Kidney capillary endothelial cell (primary cell): ENCODE data around the gene PACC1.
A peak's percentile ranks its signal among the peaks of the same experiment; 100 is the strongest.

Source experiments
- DNase-seq: peaks from one replicate; pipeline ENCODE4 v3.0.0-alpha.2; 2018; ENCODE audit warnings: low spot score

The PACC1 gene

DNA sequence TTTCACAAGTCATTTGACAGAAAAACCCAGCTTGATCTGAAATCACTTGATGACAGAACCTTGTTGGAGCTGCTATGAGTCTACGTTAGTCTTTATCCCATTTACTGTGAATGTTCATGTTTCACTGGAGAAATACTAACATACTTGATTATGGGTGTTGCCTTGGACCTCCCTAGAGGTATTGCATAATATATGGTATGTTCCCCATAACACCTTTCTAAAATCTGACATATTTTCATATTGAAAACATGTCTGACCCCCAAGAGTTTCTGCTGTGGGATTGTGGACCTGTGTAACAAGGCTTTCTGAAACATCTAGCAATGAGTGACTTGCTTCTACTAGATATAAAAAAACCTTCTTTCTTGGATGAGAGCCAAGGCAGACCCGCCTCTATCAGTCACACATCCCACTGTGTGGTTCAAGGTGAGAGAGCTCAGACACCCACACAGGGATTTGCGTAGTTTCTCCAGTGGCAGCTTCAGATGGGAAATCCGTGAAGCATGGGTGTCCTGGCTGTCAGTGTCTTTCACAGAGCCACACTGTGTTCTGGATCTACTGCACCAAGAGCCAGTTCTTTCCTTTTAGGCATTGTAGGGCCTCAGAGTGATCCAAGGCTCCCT, 22.6 kb upstream of the PACC1 start:
- no peak for DNase-seq

DNA sequence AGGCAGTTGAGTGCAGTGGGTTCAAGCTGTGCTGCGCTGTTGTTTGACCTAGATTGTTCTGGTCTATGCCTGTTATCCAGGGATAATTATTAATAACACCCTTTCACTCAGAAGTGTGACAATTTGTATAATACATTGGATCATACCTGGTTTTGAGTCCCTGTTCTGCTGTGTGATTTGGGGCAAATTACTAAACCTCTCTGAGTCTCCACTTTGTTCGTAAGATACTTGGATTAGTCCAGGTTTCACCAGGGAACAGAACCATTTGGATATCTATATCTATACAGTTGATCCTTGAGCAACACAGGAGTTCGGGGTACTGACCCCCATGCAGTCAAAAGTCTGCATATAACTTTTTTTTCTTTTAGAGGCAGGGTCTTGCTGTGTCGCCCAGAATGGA, 20.3 kb upstream of the PACC1 start:
- DNase-seq: no peak

DNA sequence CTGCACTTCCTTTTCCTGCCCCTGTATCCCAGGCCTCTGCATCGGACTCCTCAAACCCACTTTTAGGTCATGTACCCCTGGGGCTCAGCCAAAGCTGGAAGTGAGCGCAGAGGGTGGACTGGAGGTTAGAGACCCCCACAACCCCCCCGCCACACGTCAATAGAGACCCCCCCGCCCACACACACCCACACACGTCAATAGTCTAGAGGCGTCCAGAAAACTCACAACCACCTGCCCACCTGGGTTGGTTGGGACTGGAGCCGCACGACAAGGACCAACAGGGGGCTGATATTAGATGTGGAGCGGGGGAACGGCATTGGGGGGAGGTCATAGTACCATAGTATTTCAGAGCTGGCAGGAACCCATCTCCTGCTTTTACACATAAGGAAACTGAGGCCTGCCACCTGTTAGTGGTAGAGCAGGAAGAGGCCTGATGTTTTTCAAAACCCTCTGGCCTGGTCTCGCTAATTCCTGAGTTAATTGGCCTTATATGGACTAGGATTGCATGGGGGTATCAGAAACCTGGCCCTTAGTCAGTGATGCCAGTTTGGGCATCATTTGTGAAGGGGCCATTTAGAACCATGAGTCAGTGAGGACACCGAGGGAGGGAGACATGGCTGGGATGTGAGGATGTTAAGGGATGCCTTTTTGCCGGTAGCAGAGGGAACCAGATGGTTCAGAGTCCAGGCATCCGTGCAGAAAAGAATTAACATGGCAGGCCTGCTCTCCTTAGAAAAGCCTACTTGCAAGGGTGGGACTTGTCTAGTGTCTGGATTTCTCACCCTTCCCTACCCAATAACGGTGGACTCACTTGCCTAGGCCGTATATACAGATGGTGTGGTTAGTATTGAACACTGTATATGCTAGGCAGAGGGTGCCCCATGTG, 19.1 kb upstream of the PACC1 start:
- no peak for DNase-seq

DNA sequence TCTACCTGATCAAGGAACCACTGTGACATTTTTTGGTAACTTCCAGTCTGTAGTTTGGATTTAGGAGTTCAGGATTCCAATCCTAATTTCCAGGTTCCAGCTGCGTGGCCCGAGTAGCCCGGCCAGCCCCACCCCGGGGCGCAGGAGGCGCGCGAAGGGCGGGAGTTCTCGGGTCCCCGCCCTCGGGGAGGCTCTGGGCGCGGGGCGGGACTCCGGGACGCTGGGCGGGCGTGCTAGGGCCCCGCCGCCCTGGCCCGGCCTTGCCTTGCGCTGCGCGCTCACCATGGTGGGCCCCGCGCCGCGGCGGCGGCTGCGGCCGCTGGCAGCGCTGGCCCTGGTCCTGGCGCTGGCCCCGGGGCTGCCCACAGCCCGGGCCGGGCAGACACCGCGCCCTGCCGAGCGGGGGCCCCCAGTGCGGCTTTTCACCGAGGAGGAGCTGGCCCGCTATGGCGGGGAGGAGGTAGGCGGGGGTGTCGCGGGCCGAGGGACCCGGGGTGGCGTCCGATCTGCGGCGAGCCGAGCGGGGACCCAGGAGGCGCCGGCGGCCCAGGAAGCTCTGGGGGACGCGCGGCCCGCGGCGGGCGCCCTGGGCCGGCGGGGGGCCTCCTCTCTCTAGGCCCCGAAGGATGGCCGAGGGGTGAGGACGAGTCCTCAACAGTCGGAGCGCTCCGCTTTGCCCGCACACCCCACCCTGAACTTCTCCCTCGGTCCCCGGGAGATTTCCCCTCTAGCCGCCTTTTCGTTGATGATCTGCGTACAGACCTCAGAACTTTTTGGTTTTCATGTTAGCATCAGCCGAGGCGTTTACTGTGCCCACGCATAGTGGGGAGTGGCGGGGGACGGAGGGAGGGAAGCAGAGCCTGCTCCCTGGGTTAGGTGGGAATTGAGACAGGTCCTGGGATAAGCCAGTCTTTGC, 18.2 kb upstream of the PACC1 start, which contains the start of gene NENF:
NENF (plus strand) TSS at position 260 of the 916 bp plus-strand sequence; CDS start at position 284, 24 bp downstream.
- DNase-seq: peak; percentile 69

DNA sequence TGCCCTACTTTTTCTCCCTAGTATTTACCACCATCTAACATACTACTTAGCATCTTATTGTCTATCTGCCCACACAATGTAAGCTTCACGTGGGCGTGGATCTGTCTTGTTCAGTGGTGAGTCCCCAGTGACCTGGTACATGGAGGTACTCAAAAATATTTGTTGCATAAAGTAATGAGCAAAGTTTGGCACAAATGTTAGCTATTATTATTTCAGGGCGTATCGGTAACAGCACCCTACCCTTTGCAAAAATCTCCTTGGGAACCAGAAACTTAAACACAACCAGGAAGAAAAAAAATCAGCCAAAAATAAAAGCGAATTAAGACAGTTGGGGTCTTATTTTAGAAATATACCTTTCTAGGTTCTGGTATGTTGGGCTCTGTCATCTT, 17.6 kb upstream of the PACC1 start:
- DNase-seq: no peak

DNA sequence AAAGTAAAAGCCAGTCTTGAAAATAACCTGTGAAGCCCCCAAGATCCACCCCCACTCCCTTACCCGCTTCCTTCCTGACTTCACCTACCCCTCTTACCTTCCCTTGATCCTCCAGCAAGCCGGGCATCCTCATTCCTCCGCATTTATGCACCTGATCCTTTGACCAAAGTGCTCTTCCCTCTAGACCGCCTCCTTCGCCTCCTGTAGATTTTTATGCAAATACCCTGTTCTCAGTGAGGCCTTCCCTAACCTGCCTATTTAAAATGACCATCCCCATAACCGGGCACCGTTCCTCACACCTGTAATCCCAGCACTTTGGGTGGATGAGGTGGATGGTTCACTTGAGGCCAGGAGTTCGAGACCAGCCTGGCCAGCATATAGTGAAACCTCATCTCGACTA, 17.0 kb upstream of the PACC1 start:
- DNase-seq: no peak

DNA sequence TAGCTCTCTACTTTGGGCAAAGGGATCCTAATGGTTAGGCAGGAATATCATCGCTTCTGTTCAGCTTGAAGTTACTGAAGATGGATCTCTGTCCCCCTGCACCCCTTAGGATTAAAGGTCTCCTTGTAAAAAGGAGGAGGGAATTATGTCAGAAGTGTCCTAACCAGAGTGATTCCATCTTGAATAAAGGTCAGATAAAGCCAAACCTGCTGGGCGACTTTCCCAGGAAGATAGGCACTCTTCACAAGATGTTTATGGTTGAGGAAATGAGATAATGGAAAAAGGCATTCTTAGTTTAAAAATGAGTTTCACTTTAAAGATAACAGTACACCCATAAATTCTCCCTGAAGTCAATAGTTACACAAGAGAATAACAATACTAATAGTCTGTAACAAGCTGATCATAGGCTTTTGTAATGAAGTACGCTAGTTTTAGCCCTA, 16.3 kb upstream of the PACC1 start:
- no peak for DNase-seq

DNA sequence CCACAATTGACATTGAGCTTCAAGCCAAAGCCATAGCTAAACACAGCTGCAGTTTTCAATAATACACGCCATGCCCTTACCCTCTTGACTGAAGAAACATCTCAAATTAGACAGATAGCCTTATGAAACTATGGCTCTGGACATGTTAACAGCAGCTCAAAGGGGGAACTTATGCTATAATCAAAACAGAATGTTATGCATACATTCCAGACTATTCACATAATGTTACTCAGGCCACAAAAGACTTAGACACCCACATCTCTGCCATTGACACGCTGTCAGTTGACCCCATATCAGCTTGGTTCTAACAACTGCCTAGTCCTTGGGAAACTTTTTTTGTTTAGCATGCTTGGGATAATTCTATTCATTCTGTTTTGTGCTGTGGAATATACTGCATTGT, 15.7 kb upstream of the PACC1 start:
- no peak for DNase-seq

DNA sequence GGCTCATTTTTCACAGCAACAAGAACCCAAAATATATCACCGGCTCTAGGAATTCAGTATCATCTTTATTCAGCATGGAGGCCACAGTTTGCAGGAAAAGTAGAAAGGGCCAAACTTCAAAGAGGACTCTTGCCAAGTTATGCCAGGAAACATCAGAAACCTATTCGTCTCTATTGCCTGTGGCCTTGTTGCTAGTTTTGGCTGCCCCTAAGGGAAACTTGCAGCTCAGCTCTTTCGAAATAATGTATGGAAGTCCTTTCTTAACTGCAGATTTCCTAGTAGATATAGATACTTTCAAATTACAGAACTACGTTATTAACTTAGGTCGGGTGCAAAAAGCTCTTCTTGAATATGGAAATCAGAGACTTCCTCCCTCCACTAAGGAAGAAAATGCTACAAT, 13.8 kb upstream of the PACC1 start:
- DNase-seq: no peak

DNA sequence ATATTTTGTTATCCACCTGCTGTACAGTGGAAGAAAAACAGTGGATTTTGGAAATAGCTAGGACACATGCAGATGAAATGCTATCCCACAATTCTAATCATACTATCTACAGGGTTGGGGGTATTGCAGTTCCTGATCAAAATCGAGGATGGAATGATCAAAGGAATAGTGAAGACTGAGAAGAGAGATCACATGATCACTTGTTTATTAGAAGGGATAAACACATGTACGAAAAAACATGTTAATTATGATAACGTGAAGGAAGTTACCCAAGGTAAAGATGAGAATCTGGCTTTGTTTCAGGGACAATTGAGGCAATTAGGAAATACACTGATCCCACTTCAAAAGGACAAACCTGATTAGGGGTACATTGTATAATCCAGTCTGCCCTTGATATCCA, 9.2 kb upstream of the PACC1 start:
- no peak for DNase-seq

DNA sequence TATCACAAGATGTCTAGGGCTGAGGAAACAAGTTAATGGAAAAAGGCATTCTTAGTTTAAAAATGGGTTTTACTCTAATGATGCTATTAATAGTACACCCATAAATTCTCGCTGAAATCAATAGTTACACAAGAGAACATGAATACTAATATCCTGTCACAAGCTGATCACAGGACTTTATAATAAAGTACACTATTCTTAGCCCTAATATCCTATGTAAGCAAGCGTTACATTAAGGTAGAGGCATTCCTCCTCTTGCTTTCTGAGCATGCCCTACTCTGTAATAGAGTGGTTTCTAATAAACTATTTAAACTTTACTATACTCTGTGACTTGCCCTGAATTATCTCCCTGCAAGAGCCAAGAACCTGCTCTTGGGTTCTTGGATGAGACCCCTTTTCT, 6.5 kb upstream of the PACC1 start:
- no peak for DNase-seq

DNA sequence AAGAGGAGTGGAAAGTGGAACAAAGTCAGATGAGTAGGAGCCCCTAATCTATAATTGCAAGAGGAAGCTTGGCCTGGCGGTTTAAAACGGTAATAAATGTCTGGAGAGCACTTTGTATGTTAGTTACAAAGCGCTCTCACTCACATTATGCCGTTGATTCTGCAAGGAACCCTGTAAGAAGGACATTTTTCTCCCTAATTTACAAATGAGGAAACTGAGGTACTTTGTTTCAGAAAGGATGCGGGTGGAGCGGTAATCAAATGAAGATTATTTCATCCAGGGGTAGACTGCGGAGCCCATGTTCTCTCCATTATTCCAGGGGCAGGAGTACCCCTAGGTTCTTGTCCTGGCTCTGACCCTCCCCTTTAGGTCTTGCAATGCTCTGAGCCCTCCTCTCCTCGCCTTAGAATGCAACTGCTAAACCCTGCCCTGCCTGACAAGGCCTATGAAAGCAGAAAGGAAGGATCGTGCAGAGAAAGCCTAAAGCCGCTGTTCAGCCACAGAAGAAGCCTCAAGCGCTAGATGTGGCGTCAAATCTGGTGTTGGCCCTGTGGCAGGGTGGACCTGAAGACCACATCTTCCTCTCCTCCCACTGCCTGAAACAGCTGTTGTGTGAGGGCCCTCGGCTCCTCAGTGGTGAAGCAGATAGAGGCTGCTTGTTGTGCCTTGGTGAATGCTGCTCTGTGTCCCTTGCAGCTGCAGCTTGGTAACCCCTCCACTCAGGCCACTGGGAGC, 588 bp upstream of the PACC1 start:
- DNase-seq: no peak

DNA sequence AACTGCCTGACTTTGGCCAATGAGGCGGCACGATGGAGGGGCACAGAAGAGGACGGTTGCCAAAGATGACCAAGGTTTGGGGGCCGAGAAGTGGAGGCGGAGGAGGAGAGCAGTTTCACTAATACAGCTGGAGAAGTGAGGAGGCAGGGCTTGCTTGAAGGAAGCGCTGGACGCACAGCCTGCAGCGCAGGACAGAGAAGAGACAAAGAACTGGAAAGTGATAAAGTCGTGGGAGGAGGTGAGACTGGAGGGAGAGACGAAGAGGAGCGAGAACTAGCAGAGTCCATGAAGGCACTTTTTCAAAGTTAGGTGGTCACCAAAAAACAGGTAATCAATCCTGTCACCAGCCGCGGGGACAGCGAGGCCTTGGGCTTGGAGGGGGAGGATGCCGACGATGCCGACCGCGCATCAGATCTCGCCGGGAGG, 771 bp downstream of the PACC1 start:
- DNase-seq: no peak

DNA sequence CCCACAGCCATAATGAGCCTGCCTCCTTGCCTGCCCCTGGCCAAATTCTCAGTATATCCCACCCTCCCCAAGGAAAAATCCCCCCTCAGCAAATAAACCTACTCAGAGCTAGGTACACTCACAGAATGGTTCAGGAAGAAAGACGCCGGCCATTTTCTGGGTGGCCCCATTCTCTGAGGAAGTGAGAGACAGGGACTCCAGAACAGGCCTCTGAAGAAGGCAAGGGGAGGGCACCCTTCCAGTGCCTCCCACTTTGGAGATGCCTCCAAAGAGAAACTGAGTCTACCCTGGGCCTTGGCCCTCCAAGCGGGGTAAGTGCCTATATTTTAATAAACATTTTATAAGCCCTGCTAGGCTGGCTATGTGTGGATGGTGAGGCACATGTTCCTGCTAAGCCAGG, 2.3 kb downstream of the PACC1 start:
- DNase-seq: no peak

DNA sequence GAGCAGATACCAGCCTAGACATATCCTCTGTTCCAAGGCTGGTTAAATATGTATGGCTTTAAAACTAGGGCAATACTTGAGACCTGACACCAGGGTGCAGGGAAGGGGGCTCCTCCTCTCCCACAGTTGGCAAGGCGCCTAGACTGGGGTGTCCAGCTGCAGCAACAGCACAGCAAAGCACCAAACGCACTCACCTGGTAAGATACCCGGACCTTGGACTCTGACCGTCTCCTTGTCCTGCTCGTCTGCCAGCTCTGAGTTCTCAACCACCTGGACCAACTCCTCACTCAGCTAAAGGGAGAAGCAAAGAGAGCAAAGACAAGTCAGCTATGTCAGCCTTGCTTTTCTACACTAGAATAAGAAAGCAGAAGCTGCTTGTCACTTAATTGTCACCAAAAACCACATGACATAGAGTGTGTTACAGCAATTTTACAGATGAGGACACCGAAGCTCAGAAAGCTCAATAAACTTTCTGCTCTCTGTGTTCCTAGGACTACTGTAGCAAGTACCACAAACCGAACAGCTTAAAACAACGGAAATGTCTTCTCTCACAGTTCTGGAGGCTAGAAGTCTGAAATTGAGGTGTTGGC, 4.4 kb downstream of the PACC1 start:
- DNase-seq: no peak

DNA sequence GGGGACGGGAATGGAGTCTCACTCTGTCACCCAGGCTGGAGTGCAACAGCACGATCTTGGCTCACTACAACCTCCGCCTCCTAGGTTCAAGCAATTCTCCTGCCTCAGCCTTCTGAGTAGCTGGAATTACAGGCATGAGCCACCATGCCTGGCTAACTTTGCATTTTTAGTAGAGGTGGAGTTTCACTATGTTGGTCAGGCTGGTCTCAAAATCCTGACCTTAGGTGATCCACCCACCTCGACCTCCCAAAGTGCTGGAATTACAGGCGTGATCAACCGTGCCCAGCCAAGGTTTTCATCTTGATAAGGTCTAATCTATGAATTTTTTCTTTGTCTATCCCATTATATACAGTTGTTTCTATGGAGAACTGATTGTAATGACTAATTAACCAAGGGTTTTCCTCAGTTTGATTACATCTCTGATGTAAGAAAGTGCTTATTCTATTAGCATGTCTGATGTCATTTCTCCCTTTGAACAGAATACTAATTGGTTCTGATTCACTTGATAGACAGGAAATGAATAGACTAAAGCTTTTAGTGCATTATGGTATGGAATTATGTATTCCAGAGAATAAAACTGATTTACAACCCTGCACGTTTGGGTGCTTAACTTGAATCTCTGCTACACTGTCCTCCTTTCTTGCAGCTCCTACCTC, 11.9 kb downstream of the PACC1 start:
- no peak for DNase-seq

DNA sequence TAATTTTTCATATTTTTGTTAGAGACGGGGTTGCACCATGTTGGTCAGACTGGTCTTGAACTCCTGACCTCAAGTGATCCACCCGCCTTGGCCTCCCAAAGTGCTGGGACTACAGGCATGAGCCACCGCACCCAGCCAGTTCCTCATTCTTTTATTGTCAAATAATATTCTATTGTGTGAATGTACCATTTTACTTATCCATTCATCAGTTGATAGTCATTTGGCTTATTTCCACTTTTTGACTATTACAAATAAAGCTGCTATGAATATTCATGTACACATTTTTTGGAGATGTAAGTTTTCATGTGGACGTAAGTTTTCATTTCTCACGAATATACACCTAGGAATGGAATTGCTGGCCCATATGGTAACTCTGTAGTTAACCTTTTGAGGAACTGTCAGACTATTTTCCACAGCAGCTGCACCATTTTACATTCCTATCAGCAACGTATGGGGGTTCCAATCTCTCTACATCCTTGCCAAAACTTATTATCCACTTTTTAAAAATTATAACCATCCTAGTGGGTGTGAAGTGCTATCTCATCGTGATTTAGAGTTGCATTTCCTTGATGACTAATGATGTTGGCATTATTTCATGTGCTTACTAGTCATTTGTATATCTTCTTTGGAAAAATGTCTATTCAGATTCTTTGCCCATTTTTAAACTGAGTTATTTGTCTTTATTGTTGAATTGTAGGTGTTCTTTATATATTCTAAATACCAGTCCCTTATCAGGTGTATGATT, 12.7 kb downstream of the PACC1 start:
- DNase-seq: peak; percentile 48

DNA sequence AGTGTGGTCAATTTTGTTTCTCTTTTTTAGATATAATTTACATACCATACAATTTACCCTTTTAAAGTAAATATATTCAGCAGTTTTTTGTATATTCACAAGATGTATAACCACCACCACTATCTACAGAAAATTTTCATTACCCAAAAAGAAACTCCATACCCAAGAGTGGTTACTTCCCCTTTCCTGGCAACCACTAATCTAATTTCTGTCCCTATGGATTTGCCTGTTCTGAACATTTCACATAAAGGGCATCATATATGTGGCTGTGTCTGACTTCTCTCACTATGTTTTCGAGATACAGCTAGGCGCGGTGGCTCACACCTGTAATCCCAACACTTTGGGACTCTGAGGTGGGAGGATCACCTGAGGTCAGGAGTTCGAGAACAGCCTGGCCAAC, 13.6 kb downstream of the PACC1 start:
- no peak for DNase-seq

DNA sequence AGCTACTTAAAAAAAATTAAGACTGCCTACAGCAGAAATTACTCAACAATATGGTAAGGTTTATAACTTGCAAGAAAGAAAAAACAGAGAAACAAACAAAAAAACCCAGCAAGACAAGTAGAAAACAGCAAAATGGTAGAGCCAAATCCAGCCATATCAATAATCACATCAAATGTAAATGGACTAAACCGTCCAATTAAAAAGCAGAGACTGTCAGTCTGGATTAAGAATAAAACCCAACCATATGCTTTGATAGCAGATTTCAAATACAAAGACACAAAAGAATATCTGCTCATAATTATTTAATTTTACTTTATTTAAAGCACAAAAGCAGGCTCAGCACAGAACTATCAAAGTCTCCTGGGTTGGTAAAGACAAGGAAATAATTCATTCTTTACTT, 17.5 kb downstream of the PACC1 start:
- no peak for DNase-seq

DNA sequence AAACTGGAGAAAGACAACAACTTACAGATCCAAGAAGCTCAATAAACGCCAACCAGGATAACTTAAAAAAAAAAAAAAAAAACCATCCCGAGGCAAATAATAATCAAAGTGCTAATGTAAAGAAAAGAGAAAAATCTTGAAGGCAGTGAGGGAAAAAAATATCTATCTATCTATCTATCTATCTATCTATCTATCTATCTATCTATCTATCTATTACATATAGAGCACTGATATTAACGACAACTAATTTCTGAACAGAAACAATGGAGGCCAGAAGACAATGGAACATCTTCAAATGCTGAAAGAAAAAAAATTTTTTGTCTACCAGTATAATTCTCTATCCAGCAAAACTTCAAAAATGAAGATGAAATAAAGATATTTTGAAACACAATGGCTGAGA, 18.0 kb downstream of the PACC1 start:
- DNase-seq: no peak
